Hippocampal formation (tissue), 2 donors: ENCODE results near the gene ANKRD55.
"Not testable (repeated sequence)": the region's sequence is repeated elsewhere in the genome, so short reads cannot be mapped to it uniquely, and the experiment has no call there.

ENCODE experiments used
- DNase-seq, 2 donors: peaks; one replicate each; lab custom pipeline; 2025; lab: John Stamatoyannopoulos, UW

ANKRD55 gene

DNA sequence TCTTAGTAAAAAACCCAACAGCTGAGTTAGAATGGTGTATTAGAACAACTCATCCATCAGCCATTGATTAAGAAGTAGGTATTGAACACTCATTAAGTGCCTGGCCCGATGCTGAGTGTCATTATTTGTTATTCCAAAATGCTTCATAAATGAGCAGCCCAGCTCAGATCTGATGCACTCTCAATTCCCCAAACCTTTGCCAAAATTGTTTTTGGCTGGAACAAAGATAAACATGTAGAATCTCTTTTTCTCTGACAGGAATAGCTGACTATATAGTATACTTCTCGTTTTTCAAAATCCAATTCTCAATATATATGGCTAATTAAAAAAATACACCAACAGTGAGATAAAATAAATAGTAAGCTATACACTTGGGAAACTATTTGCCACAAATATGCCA, 20.0 kb upstream of the ANKRD55 start:
- DNase-seq, result no peak

- DNase-seq, result no peak
Measured at GRCh38 chr5:56251918-56252553, 18.9 kb upstream of the ANKRD55 start.

- no peak for DNase-seq
Measured at GRCh38 chr5:56251440-56251839, 18.3 kb upstream of the ANKRD55 start.

GRCh38 chr5:56250011-56250410, 16.9 kb upstream of the ANKRD55 start:
- no peak for DNase-seq

GRCh38 chr5:56249085-56249484, 16.0 kb upstream of the ANKRD55 start:
- DNase-seq, result not testable (repeated sequence)

GRCh38 chr5:56247592-56247991, 14.5 kb upstream of the ANKRD55 start:
- no peak for DNase-seq

DNA sequence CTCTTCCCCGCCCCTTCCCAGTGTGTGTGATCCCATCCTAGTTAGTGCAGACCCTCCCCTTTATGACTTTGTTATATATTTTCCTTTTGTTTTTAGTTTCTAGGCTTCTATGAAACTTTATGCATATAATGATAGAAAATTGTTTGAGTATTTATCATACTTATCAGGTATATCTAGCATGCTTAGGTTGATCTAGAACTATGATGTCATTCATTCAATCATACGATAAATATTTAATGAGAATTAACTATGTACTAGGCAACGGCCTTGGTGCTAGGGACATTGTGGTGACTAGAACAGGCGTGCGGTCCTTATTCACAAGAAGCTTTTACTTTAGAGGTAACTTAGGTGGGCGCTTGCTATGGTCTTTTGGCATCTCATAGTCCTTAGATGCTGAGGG, 13.6 kb upstream of the ANKRD55 start:
- DNase-seq, result no peak

DNA sequence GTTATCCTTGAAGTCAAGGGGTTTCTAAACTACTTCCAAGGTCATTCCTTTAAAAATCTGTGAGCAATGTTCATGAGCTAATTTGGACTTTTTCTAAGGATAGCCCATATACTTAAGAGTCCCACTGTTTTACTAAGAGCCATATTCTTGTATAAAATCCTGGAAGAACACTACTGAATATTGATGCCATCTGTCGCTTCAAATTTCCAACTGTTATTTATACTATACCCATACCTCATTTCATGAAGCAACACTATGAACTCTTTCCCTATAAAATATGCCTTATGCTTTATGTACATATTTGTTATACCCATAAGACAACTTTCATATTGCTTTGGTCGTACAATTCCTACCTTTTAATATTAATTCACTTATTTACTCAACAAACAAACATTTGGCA, 12.4 kb upstream of the ANKRD55 start:
- no peak for DNase-seq

DNA sequence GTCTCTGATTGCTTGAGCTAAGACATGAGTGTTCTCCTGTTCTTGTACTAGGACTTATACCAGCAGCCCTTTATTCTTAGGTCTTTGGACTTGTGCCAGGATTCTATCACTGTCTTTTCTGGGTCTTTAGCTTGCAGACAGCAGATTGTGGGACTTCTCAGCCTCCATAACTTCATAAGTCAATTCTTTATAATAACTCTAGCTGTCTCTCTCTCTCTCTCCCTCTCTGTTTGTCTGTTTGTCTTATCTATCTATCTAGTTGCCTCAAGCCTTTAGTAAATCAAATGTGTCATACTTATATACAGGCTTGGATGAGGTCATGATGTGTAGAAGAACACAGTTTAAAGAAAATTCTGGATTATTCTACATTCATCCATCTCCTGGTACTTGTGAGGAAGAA, 11.5 kb upstream of the ANKRD55 start:
- DNase-seq, result no peak

DNA sequence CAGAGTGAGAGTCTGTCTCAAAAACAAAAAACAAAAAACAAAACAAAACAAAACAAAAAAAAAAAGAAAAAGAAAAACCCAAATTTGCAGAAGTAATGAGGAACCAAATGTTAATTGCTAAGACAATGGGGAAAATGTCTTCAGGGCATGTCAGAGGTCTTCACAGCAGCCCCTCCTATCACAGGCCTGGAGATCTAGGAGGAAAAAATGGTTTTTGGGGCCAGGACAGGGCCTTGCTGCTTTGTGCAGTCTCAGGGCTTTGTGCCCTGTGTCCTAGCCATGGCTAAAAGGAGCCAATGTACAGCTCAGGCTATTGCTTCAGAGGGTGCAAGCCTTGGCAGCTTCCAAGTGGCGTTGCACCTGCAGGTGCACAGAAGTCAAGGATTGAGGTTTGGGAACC, 9.1 kb upstream of the ANKRD55 start:
- DNase-seq, result not testable (repeated sequence)

- DNase-seq, result no peak
Measured at GRCh38 chr5:56232538-56232937, 592 bp downstream of the ANKRD55 start.

DNA sequence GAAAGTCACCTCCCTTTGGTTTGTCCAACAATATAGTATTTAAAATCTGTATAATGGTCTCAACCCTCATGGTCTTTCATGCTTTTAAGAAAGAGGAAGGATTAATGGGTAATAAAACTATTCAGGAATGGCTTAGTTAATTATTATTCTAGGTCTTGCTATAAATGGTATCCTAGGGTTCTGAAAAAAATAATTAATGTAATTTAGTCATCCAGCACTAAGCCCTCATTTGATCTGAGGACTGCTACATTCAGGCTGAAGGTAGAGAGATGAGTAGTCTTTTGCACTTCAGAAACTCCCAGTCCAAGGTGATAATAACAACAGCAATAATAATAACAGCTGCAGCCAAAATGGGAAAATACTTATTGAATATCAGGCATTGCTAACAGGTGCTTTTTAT, 2.6 kb downstream of the ANKRD55 start:
- DNase-seq, result no peak

DNA sequence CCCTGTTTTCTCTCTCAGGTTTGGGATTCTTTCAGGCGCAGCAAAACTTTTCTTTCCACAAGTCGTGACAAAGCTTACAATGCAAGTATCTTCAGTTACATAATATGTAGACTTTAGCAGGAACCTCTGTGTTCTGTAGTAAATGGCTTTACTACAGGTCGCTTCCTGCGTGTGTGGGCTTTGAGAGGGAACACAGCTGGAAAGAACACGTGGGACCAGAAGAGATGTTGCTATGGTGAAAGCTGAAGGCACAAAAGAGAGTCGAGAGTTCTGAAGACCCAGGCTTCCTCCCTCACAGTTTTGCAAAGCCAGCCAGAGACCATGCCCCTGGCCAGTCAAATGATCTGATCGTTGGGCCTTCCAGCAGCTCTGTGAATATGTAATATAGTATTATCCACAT, 4.0 kb downstream of the ANKRD55 start:
- no peak for DNase-seq

GRCh38 chr5:56228631-56229030, 4.5 kb downstream of the ANKRD55 start:
- no peak for DNase-seq

DNA sequence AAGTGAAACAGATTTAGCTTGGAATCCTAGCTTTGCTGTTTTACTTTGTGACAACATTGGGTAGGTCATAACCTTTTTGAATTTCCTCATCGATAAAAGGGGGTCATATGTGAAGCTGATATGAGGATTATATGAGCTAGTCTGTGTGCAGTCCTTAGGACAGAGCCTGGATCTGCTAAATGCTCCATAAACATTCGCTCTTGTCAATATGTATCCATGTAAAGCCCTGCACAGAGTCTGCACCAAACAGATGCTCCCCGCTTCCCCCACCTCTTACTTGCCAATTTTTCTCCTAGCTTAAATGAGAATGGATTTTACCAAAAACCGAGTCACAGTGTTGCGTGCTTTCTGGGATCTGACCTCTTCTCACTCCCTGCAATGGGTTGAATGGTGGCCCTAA, 5.4 kb downstream of the ANKRD55 start:
- DNase-seq, result no peak

GRCh38 chr5:56223298-56223697, 9.8 kb downstream of the ANKRD55 start:
- DNase-seq, result not testable (repeated sequence)

- DNase-seq, result not testable (repeated sequence)
Measured at GRCh38 chr5:56221601-56222000, 11.5 kb downstream of the ANKRD55 start.

- no peak for DNase-seq
Measured at GRCh38 chr5:56215019-56215830, 17.9 kb downstream of the ANKRD55 start.

- DNase-seq, result not testable (repeated sequence)
Measured at GRCh38 chr5:56213886-56214535, 19.1 kb downstream of the ANKRD55 start.

- no peak for DNase-seq
Measured at GRCh38 chr5:56212130-56212879, 20.8 kb downstream of the ANKRD55 start.

DNA sequence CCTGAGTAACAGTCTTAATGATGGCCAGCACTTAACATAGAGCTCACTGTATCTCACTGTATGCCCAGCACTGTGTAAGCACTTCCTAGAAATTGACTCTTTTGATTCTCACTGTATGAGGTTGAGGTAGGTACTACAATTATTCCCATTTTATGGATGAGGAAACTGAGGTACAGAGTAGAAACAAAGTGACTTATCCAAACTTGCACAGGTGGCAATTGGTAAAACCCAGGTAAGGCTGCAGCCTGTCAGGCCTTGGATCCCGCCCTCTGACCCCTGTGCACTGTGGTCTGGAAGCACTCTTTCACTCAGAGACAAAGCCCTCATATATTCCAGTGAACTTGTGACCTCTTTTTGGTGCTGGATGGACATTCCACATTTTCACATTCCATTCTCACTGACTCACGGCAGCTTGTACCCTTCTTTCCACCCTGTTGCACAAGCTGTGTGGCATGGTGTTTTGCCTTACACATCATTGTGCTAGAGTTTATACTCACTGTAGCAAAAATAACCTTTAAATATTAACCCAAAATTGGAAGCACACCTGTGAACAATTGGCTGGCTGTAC, 21.7 kb downstream of the ANKRD55 start:
- DNase-seq, result no peak

GRCh38 chr5:56208681-56209080, 24.4 kb downstream of the ANKRD55 start:
- no peak for DNase-seq
